ENCODE results near the gene FIGLA.

DNA sequence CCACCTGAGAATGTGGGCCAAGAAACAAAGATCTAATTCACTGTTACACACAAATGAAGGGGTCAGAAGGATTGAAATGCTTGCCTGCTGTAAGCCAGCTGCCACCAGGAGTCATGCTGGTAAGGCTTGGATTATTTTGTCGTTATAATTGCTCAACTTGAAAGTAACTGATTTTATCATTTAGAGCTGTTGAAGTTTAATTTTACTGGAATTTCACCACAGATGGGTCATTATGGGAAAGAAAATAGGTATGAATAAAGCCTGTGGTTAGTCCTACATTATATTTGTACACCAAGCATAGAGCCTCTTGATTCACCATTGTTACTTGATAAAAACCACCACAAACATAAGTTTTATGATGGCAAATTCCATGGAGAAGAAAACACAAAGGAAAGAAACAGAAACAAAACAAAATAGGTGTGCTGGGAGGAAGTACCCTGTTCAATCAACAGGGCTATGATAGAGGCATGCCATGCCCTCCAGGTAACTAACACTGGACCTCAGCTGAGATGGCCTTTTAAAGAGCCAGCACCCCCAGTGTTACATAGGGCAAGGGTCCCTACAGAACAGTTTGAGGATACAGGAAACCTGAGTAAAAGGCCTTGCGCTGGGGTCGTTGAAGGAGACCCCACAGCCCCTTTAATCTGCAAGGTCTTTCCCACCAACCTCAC, 27.0 kb upstream of the FIGLA start:
- TF ChIP-seq CTCF (IDR thresholded peaks at IDR 0.05 in 2 of 3, conservative IDR thresholded peaks at IDR 0.05 in 1 of 3; ENCODE audit: borderline replicate concordance in 1 of 3, insufficient read depth in 1 of 3, low read depth in 2 of 3, low read length in 2 of 3) (no peak), POLR2AphosphoS5 (IDR thresholded peaks at IDR 0.05; ENCODE audit: low read depth, low read length) (no peak), CEBPB (IDR thresholded peaks at IDR 0.05; ENCODE audit: low read depth) (no peak), RAD21 (IDR thresholded peaks at IDR 0.05; ENCODE audit: low read depth) (no peak), POLR2A (IDR thresholded peaks at IDR 0.05; ENCODE audit: borderline replicate concordance, extremely low read depth, insufficient read depth, insufficient read length) (no peak), EZH2phosphoT487 (IDR thresholded peaks at IDR 0.05; ENCODE audit: borderline replicate concordance) (no peak), JUND (IDR thresholded peaks at IDR 0.05) (no peak), SRF (IDR thresholded peaks at IDR 0.05; ENCODE audit: low read depth) (no peak), ATF3 (IDR thresholded peaks at IDR 0.05) (no peak)
- TF ChIP-seq, protein P1, sequence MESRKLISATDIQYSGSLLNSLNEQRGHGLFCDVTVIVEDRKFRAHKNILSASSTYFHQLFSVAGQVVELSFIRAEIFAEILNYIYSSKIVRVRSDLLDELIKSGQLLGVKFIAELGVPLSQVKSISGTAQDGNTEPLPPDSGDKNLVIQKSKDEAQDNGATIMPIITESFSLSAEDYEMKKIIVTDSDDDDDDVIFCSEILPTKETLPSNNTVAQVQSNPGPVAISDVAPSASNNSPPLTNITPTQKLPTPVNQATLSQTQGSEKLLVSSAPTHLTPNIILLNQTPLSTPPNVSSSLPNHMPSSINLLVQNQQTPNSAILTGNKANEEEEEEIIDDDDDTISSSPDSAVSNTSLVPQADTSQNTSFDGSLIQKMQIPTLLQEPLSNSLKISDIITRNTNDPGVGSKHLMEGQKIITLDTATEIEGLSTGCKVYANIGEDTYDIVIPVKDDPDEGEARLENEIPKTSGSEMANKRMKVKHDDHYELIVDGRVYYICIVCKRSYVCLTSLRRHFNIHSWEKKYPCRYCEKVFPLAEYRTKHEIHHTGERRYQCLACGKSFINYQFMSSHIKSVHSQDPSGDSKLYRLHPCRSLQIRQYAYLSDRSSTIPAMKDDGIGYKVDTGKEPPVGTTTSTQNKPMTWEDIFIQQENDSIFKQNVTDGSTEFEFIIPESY (IDR thresholded peaks at IDR 0.05; ENCODE audit: extremely low read depth, insufficient replicate concordance, low read length): no peak
